GM18907 (cell line): ENCODE measurements around the gene NCKAP5.
"Not testable (repeated sequence)": the region's sequence is repeated elsewhere in the genome, so short reads cannot be mapped to it uniquely, and the experiment has no call there.

ENCODE experiments used
- ATAC-seq: cut with Tn5 transposase; IDR thresholded peaks from one replicate; pipeline ENCODE4 v1.9.1; 2021; ENCODE audit warnings: mild to moderate bottlenecking, moderate library complexity; ENCODE audit not compliant: unreplicated experiment

Gene NCKAP5

DNA sequence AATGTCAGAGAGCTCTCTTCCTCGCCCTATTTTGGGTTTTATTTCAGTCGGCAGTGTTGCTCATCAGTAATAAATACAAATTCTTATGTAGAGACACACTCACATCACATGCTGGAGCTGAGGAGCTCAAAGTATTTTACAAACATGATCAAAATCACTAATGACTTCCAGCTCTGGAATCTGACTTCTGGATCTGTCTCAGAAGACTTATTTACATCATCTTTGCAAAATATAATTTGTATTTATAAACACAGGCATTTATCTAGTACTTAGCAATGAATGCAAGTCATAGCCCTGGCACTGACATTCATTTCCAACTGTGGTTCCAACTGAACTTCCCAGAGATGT, 327.1 kb downstream of the NCKAP5 start:
- no peak for ATAC-seq

DNA sequence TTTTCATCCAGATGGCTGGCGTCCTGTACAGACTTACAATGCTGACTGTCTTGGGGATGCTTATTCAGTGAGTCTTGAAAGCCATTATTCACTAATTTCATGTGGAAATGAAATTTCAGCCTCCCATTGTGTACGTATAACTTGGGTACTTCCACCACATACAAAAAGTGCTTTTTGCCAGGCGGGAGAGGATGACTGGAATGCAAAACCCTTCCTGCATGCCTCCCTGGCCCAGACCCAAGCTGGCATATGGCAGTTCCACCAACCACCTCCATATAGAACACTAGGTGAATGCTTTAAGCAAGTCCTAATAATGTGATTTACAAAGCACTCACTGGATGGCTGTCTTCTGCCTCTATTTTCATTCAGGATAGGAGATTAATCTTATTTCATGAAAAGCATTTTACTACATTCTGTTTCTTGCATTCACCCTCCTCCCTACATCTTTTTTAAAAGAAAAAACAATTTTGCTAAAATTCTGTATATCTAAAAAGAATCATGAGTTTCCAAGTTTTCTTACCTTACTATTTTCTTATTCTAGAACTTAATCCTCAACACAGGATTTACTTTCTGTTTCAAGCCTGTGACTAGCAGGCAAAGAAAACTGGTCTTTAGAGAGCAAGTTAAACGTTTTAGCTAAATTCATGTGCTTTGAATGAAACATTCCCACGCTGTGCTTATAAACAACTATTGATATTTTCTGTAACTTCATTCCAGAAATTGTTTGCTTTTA, 327.6 kb downstream of the NCKAP5 start:
- no peak for ATAC-seq

DNA sequence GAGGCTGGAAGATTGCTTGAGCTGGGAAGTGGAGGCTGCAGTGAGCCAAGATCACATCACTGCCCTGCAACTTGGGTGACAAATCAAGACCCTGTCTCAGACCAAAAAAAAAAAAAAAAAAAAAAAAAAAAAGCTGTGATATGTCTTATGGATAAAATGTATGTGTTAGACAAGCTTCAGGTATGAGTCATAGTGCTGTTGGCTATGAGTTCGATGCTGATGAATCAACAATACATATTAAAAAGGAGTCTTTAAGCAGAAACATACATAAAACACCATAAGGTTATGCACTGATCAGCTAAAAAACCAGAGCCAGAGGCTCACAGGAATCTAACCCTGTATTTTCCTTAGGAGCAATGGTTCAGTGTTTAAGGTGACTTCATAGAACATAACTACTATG, 332.3 kb downstream of the NCKAP5 start:
- no peak for ATAC-seq

DNA sequence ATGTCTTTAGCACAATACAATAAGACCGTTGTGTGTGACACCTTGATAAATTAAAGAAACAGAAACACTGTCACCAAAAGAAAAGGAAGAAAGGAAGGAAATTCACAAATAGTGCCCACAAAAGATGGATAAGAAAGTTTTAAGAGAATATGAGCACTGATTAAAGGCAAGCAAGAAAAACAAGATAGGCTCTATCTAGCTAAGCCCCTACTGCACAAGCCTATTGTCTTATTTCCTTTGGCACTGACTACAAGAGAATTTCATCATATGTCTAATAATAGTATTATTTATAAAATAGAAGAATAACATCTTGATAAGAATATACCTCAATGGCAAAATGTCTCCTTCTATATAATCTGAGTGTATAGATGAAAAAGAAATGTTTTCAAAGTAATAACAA, 335.7 kb downstream of the NCKAP5 start:
- ATAC-seq = no peak

DNA sequence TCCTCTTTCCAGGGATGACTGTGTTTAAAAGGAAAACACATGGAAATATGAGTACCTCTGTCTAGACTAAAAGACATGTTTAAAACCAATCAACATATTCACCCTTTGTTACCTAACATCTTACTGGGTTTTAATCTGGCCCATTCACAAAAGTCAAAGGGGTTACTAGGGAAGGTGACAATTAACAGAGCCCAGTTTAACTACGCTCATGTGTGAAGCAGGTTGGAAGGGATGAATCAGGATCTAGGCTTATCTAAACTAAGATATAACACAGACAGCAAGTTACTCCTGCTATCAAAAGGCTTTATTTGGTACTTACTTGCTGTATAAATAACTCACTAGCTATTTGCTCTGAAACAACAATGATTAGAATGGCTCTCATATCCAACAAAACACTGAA, 337.0 kb downstream of the NCKAP5 start:
- ATAC-seq = no peak

DNA sequence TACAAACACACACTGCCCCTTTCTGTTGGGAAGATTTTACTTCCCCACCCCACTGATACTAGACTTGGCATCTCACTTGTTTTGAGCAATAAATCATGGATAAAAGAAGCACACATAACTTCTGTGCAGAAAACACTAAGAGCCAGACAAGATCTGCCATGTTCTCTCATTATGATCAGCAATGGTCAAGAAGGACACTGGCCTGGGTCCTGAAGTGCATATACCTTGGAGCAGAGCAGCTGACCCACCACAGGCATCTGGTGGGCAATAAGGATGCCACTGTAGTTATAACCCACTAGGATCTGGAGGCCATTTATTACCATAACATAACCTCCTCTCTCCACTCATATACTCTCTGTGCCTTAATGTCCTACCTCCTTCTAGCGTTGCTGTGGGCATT, 338.3 kb downstream of the NCKAP5 start:
- no peak for ATAC-seq

DNA sequence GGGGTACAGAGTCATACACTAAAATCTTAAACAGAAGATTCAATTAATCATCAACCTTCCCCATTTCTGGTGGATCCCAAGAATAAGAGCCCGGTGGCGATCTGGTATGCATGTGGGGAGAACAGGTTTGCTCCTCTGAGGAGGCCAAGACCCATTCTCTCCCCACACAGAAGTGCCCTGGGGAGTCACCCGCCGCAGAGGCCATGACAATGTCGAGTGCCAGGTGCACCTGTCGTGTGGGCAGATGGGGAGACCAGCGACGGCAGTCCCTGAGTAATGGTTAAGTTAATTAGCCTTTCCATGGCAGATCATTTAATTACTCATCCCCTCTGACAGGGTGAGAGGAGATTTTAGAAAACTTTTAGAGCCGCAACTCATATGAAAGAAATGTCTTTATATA, 345.0 kb downstream of the NCKAP5 start:
- no peak for ATAC-seq

DNA sequence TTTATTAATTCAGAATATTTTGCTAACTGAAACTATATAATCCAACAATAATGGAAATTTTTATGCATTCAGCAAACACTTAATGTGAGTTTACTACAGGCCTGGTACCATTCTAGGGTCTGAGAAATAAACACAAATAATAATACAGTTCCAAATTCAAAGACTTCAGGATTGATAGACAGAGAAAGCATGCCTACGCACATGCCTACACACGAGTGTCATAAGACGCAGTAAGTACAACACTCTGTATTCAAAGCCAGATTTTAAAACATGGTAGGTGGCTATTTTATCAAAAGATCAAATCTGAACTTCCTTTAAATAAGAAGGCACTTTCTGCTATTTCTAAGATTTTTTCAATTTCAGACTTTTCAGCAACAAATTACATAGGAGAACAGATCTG, 346.9 kb downstream of the NCKAP5 start:
- no peak for ATAC-seq

DNA sequence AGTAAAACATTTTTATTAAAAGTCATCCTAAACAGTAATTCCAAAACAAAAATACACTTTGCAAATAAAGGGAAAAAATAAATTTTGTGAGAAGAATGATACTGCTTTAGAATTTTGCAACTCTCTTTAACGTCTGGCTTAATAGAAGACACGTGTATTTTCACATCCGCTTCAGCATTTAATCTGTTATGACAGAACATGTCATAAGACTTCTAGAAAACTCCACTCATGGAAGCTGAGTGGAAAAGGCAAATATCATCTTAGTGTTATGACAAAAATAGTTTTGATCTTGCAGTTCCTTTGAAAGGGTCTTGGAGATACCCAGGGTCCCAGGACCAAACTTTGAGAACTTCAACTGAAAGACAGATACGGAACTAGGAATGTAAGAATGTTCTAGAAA, 350.1 kb downstream of the NCKAP5 start:
- ATAC-seq = no peak

DNA sequence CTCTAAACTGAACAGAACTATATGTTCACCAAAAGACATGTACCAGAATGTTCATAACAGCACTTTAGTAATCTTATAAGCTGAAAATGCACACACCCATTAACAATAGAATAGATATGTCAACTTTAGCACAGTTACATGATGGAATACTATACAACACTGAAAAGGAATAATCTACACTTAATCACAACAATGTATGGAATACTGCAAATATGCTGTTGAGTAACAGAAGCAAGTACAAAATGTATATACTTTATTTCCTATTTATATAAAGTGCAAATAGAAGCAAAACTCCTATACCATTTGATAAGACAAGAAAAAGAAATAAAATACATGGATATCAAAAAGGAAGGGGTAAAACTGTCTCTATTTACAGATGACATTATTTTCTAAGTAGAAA, 352.8 kb downstream of the NCKAP5 start:
- ATAC-seq = no peak

DNA sequence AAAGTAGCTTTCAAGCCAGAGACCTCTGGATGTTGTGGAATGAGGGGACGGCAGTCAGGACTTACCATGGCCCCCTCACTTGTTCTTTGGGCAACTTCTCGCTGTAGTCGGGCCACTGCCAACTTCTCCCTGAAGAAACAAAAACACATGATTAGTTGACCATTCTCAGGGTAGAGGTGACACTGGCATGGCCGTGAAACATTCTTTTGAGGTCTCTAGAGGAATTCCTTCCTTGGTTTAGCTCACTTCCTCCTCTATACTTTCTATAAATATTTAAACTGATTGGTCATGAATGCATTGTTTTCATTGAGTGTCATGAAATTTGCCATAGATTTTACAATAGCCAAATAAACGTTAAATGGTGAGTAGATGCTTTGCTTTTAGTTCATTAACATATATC, 354.6 kb downstream of the NCKAP5 start:
- ATAC-seq = no peak

DNA sequence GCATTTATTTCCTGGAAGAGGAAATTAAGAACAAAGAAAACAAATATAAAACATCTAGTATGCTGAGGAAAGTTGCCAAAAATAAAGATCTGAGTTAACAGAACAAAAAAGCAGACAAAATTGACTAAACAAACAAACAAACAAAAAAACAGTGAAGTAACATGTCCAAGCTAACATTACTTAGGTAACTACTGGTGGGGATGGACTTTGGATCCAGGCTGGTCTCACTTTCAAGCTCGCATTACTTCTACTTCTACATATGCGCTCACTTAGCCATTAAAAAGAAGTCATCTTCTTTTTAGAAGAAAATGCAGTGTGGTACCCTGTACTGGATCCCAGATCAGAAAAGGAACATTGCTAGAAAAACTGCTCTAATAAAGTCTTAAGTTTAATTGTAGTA, 358.9 kb downstream of the NCKAP5 start:
- no peak for ATAC-seq

DNA sequence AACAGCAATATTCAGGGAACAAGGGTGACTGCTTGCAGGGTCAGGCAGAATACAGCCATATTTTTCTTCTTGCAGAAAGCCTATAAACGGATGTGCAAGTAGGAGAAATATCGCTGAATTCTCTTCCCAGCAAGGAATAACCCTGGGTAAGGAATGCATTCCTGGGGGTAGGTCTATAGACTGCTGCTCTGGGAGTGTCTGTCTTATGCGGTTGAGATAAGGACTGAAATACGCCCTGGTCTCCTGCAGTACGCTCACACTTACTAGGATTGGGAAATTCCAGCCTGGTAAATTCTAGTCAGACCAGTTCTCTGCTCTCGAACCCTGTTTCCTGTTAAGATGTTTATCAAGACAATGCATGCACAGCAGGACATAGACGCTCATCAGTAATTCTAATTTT, 361.6 kb downstream of the NCKAP5 start:
- ATAC-seq = not testable (repeated sequence)

DNA sequence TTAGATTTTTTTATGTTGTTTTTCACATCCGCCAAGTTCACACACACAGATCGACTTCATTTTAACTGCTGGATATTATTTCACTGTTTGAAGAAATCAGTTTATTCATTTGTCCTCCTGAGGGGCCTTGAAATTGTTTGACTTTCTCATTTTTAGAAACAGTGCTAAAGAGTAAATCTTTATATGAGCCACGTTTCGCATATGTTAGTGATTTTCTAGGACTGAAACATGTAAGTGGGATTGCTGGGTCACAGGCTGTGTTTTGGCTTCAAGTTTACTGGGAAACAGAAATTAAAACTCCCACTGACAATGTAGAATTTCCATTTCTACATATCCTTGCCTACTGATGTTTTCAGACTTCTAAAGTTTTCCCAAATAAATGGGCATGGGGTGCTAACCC, 363.8 kb downstream of the NCKAP5 start:
- ATAC-seq = no peak

DNA sequence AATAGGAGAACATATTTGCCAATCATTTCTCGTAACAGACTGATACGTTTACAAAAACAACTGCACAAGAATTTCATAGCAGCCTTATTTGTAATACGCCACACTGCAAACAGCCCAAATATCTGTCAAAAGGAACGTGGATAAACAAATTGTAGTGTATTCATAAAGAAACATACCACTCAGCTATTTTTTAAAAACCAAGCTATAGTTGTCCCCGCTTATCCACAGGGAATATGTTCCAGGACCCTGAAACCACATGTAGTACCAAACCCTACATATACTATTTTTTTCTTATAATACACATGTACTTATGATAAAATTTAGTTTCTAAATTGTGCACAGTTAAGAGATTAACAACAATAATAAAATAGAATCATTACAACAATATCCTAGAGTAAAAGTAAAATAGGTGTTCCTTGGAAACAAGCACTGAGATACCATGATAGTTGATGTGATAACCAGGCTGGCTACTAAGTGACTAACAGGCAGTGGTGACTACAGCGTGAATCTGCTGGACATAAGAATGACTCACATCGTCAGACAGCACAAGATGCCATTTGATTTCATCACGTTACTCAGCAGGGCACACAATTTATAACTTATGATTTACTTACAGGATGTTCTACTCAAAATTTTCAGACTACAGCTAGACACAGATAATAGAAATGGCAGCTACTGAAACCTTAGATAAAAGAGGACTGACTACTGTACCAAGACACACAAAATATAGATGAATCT, 367.4 kb downstream of the NCKAP5 start:
- no peak for ATAC-seq

DNA sequence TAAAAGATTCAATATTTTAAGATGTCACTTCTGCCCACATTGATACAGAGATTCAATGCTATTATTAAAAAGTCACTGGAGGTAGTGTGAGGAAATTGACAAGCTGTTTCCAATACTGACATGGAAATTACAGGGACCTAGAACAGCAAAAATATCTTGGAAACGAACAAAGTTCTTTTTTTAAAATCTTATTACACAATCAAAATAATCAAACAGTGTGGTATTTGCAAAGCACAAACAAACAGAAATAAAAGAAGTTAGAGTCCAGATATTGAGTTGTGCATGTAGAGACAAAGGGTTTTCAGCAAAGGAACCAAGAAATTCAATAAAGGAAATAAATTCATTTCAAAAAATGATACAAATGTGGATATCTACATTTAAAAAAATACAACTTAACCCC, 369.6 kb downstream of the NCKAP5 start:
- ATAC-seq = no peak

DNA sequence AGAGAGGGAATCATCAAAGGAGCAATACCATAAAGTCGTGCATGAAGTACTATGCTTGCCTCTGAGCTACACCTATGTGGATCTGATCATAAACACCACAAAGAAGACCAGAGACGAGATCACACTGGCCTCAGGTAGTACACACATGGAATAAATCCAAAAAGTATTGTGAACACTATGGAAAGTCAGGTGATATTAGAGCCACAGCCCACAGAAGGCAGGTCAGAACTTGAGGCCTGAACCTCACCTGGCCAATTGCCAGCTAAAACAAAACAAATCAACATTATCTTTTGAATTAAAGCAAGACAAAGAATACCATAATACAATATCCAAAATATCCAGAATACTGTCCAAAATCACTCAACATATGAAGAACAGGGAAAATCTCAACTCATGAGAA, 371.1 kb downstream of the NCKAP5 start:
- no peak for ATAC-seq

DNA sequence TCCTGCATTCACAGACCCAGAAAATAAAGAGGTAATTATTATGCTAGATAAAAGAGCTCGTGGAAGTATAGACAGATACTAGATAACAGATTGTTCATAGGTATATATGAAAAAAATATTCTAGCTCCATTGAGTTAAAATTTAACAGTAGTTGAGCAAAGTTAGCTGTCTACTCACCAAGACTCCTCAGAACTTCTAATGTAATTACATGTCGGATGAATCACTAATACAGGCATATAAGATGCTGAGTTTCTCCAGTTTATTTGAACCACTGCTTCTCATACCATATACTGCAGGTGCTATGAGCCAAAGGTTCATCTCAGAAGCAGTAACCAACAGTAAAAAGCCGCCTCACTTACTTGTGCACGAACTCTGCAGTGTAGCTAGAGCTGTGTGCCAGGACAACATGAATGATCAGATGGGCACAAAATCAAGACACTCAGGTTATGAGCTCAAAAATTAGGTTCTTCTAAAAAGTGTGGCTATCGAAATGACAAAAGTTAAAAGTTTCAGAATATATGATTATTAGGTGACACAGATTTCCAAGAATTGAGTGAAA, 373.4 kb downstream of the NCKAP5 start:
- no peak for ATAC-seq

DNA sequence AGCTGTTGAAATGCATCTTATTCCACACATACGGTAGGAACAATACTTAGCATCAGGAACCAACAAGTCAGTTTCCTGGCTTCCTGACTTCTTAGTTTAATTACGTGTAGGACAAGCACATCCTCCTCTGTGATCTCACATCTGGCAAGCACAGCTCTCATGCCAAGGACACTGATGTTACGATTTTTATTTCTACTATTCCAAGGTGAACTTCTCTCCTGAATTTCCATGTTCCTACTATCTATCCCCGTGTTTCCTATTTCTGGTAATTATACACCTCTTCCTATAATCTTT, 374.0 kb downstream of the NCKAP5 start:
- no peak for ATAC-seq

DNA sequence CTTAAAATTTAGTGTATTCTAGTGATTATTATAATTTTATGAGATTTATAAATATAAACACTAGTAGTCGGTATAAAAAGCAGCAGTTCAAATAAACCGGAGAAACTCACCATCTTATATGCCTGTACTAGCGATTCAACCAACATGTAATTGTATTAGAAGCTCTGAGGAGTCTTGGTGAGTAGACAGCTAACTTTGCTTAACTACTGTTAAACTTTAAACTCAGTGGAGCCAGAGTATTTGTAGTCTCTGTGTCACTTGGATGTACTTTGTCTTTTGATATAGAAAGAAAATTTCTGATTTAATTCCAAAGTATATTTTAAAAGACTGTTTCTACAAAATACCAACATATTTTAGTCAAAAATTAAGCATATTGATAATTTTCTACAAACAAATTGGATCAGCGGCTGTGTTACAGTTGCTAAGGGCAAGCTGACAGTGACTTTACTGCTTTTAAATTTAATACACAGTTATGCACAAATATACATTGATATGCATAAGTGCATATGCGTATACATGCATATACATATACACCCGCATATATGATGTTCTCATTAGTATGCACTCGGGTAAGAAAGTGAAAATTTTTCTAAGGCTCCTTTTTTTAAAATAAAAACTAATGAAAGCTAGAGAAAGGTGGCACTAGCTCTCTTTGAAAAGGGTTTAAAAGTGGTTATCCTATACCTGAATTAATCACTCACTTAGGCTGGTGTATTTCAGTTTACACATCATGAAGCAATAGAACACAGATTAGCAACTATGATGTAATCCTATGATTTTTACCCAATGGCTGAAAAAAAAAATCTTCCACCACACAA, 374.5 kb downstream of the NCKAP5 start:
- no peak for ATAC-seq

DNA sequence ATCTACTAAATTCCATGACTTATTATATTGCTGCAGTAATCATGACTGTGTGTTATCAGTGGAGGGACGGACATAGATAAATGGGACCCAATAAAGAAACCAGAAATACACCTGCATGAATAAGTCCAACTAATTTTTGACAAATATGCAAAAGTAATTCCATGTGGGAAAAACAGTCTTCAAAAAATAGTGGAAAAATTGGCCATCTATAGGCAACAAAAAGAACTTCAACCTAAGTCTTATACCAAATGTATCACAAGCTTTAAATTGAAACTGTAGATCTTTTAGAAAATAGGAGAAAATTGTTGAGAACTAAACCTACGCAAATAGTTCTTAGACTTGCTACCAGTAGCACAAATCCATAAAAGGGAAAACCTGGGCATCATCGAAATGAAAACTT, 376.2 kb downstream of the NCKAP5 start:
- no peak for ATAC-seq

DNA sequence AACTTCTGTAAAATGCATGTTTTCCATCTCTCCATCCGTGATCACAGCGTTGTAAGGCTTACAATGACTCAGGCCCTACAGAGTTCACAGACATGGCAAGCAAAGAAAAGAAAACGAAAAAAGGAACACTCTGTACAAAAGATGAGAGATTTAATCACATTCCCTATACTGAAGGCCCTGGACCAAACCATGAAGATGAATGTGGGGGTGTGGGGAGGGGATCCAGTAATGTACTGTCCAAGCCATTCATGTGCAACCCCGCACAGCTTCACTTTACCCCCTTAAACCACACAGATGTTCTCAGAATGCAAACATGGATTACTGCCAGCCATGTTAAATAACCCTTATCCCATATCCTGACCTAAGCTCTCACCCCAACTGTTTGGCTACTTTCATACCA, 391.1 kb downstream of the NCKAP5 start:
- ATAC-seq = no peak
